ENCODE measurements around the gene IL21. TPM values are rescaled to one million over a fixed set of nuclear protein-coding genes. Genes with fewer than 3 reads are reported as not detected.

IL21 gene
- total RNA-seq, 1 donor from 2014 or later: 95.3 TPM

GRCh38 chr4:122622400-122622799, 1.5 kb upstream of the IL21 start:
- Mint-ChIP-seq H3K9me3 (peaks cover 12% of the 10 kb centered on the region), H3K4me3 (peak overlapping the region; percentile 16), H3K36me3 (ENCODE audit: low read depth) (peaks cover 55% of the 10 kb centered on the region), H3K27ac (peak overlapping the region; percentile 9), H3K27me3 (no peaks in the 10 kb centered on the region), H3K4me1 (peaks cover 38% of the 10 kb centered on the region)
- intact Hi-C loops (cut with micrococcal nuclease): loop anchor here (5.0 kb wide), 1 partner anchor 205 kb away; the partner anchor contains the start of gene FGF2
- DNase-seq: no peak

DNA sequence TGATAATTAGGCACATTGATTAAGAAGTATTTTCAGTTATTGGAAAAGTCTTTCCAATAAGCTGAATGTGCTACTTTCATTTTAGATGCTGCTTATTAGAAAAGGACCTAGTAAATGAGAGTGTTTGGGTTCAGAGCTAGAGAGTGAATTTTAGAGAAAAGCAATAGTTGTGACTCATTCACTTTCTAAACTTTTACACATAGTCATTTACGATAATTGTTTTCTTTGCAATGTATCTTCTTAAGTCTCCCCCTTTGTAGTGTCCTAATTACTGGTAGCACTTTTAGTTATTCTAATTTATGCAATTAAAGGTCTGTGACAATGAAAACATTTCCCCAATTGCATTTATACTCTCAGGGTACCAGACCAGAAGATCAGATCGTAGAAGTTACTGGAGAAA, 1.3 kb downstream of the IL21 start:
- peak overlapping the region; percentile 89 for H3K4me3 Mint-ChIP-seq
- no peaks in the 10 kb centered on the region for H3K27me3 Mint-ChIP-seq
- H3K4me1 Mint-ChIP-seq: peaks cover 50% of the 10 kb centered on the region
- peak; percentile 46 for DNase-seq
- intact Hi-C loops (cut with micrococcal nuclease): loop anchor here (2.0 to 5.0 kb wide), 2 partner anchors 17 to 208 kb away; partner anchors contain the start of gene FGF2
- peaks cover 59% of the 10 kb centered on the region for H3K36me3 Mint-ChIP-seq (ENCODE audit: low read depth)
- peaks cover 12% of the 10 kb centered on the region for H3K9me3 Mint-ChIP-seq
- H3K27ac Mint-ChIP-seq: peak overlapping the region; percentile 88

- Mint-ChIP-seq H3K27me3 (no peaks in the 10 kb centered on the region), H3K36me3 (ENCODE audit: low read depth) (peaks cover 52% of the 10 kb centered on the region)
Observed at GRCh38 chr4:122617597-122618593, 3.0 kb downstream of the IL21 start.

DNA sequence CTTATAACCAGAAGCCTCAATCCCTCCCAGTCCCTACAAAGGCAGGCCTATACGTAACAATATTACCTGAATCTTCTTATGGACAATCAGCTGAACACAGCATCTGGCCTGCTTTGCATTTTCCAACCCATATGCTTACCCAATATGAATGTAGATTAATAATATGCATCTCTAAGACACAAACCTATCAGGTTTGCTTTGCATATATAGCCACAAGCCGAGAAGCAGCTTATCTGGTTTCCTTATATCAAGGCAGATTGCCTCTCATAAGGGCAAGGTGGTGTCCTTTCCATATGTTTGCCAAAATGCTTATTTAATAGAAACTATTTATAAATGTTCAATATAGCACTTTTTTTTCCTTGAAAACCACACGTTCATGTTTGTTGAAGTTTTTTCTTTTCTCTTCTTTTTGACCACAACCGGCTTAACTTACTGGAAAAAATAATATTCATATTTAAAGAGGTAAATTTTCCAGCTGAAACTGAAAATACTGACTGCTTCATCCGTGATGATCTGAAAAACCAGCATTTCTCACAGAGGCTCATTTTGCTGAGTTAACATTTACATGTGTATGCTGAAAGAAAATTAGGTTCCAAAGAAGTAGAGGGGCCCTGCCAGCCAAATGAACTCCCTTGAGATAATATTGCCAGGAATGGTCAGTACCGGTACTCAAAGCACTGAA, 3.8 kb downstream of the IL21 start:
- DNase-seq: peak; percentile 57
- peak overlapping the region; percentile 91 for H3K27ac Mint-ChIP-seq
- no peaks in the 10 kb centered on the region for H3K27me3 Mint-ChIP-seq
- H3K9me3 Mint-ChIP-seq: peaks cover 12% of the 10 kb centered on the region
- H3K36me3 Mint-ChIP-seq (ENCODE audit: low read depth): peaks cover 52% of the 10 kb centered on the region
- peaks cover 46% of the 10 kb centered on the region for H3K4me1 Mint-ChIP-seq
- H3K4me3 Mint-ChIP-seq: peak overlapping the region; percentile 89
- intact Hi-C loops (cut with micrococcal nuclease): loop anchor here (1.0 to 2.0 kb wide), 7 partner anchors 11 to 94 kb away; no protein-coding TSS in a partner anchor

More at GRCh38 chr4:122617597-122618593, 3.0 kb downstream of the IL21 start:
- H3K9me3 Mint-ChIP-seq: peaks cover 12% of the 10 kb centered on the region
- peak overlapping the region; percentile 91 for H3K27ac Mint-ChIP-seq
- H3K4me3 Mint-ChIP-seq: peak overlapping the region; percentile 89
- peak; percentile 58 for DNase-seq
- intact Hi-C loops (cut with micrococcal nuclease): loop anchor here (1.0 to 2.0 kb wide), 7 partner anchors 12 to 93 kb away; no protein-coding TSS in a partner anchor
- H3K4me1 Mint-ChIP-seq: peaks cover 50% of the 10 kb centered on the region

DNA sequence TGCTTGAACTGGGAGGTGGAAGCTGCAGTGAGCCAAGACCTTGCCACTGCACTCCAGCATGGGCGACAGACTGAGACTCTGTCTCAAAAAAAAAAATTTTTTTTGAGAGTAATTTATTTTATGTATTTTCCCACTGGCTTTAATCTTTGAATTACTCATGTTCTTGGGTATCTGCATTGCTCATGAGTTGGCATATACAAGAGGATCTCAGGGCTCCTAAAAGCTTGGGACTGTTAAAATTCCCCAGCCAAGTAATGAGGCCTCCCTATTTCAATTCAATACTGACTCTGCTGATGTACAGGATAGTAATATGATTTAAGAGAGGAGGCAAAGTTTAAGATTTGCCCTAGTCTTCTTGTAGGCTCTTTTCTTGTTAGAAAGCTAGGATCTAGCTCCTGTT, 6.2 kb downstream of the IL21 start:
- DNase-seq: no peak
- intact Hi-C loops (cut with micrococcal nuclease): no loop called here
- Mint-ChIP-seq H3K27me3 (no peaks in the 10 kb centered on the region), H3K9me3 (peaks cover 4% of the 10 kb centered on the region), H3K4me3 (no peak overlapping the region), H3K4me1 (peaks cover 35% of the 10 kb centered on the region), H3K36me3 (ENCODE audit: low read depth) (peaks cover 35% of the 10 kb centered on the region), H3K27ac (no peak overlapping the region)

DNA sequence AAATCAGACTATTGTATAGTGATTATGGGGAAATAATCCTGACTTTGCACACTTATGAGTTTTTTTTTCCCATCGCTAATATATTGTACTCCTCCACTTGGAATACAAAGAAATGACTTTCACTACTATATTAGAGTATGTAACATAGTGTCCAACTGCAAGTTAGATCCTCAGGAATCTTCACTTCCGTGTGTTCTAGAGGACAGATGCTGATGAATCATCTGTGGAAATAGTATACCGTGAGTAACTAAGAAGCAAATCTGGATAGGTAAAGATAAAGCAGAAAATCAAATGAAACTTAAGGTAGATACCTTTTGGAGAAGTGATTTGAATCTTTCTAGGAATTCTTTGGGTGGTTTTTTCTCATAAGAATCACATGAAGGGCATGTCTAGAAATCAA, 8.3 kb downstream of the IL21 start:
- no peak for DNase-seq
- peaks cover 22% of the 10 kb centered on the region for H3K36me3 Mint-ChIP-seq (ENCODE audit: low read depth)
- H3K4me1 Mint-ChIP-seq: peaks cover 23% of the 10 kb centered on the region
- H3K4me3 Mint-ChIP-seq: no peak overlapping the region
- peaks cover under 1% of the 10 kb centered on the region for H3K9me3 Mint-ChIP-seq
- no peak overlapping the region for H3K27ac Mint-ChIP-seq
- intact Hi-C loops (cut with micrococcal nuclease): no loop called here
- no peaks in the 10 kb centered on the region for H3K27me3 Mint-ChIP-seq

DNA sequence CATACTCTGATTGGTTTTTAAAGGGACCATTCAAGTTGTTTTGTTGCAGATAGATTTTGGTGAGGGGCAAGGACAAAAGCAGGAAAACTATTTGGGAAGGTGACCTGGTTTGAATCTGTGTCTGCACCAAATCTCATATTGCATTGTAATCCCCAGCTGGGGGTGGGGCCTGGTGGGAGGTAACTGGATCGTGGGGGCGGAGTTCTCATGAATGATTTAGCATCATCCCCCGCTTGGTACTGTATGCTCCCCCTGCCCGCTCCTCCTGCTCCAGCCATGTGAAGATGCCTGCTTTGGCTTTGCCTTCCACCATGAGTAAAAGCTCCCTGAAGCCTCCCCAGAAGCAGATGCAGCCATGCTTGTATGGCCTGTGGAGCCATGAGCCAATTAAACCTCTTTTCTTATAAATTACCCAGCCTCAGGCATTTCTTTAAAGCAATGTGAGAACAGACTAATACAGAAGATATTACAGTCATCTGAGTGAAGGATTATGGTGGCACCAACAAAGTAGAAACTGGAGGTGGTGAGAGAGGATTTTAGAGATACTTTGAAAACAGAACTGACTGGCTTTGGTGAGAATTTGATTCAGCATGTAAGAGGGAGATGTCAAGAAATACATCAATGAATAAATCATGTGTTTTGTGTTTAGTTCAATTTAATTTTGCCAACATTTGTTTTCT, 14.4 kb downstream of the IL21 start:
- Mint-ChIP-seq H3K9me3 (peaks cover 6% of the 10 kb centered on the region), H3K4me1 (peaks cover 28% of the 10 kb centered on the region), H3K4me3 (no peak overlapping the region), H3K36me3 (ENCODE audit: low read depth) (peaks cover 7% of the 10 kb centered on the region), H3K27ac (peak overlapping the region; percentile 26), H3K27me3 (no peaks in the 10 kb centered on the region)
- peak; percentile 48 for DNase-seq
- intact Hi-C loops (cut with micrococcal nuclease): loop anchor here (1.0 kb wide), 2 partner anchors 11 to 158 kb away; no protein-coding TSS in a partner anchor

GRCh38 chr4:122604146-122604545, 16.7 kb downstream of the IL21 start:
- peaks cover 28% of the 10 kb centered on the region for H3K4me1 Mint-ChIP-seq
- H3K27me3 Mint-ChIP-seq: no peaks in the 10 kb centered on the region
- intact Hi-C loops (cut with micrococcal nuclease): loop anchor here (5.0 kb wide), 1 partner anchor 223 kb away; the partner anchor contains the start of gene FGF2
- H3K27ac Mint-ChIP-seq: no peak overlapping the region
- H3K4me3 Mint-ChIP-seq: no peak overlapping the region
- H3K9me3 Mint-ChIP-seq: peaks cover 9% of the 10 kb centered on the region
- peak; percentile 26 for DNase-seq
- peaks cover 8% of the 10 kb centered on the region for H3K36me3 Mint-ChIP-seq (ENCODE audit: low read depth)

GRCh38 chr4:122603156-122603574, 17.7 kb downstream of the IL21 start:
- peaks cover 10% of the 10 kb centered on the region for H3K9me3 Mint-ChIP-seq
- no peaks in the 10 kb centered on the region for H3K27me3 Mint-ChIP-seq
- intact Hi-C loops (cut with micrococcal nuclease): loop anchor here (2.0 to 5.0 kb wide), 3 partner anchors 18 to 224 kb away; partner anchors contain the start of genes FGF2 and IL21
- peak overlapping the region; percentile 63 for H3K27ac Mint-ChIP-seq
- peaks cover 9% of the 10 kb centered on the region for H3K36me3 Mint-ChIP-seq (ENCODE audit: low read depth)
- peak; percentile 56 for DNase-seq
- no peak overlapping the region for H3K4me3 Mint-ChIP-seq
- H3K4me1 Mint-ChIP-seq: peaks cover 28% of the 10 kb centered on the region

DNA sequence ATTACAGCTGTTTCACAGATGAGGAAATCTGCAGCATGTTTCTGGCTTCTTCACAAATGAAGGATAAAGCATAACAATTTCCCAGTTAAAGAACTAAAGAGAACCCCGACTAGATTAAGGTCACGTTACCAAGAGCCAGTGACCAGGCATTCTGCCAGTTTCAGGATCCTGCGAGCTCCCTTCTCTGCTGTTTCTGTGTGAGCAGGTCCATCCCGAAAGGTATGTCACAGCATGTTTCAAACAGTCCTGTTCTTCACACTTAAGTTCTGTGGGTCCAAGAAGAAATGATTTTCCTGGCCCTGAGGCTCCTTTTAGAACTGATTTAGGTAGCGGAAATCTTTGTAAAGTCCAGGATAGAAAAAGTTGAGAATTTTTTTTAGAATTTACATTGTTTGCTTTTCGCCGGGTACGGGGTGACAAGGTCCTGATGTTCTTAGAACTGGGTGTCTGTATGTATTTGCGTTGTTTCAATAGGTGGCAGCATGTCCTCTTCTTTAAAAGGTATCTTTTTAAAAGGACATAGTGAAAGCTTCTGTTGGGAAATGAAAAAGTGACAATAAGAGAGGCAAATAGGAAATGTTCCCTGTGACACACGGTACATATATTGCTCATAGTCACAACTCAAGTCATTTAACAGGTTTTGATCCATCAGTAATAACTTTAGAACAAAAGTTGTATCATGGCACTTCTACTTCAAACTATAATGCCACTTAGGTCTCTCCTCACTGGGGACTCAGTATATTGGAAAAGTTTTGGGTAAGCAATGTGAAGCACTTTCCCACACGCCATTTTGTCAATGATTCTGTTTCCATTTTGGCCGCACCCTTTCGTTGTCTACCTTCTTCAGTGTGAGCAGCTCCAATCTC, 18.4 kb downstream of the IL21 start:
- Mint-ChIP-seq H3K36me3 (ENCODE audit: low read depth) (peaks cover 9% of the 10 kb centered on the region), H3K9me3 (peaks cover 10% of the 10 kb centered on the region), H3K4me3 (peak overlapping the region; percentile 72), H3K4me1 (peaks cover 28% of the 10 kb centered on the region), H3K27ac (peak overlapping the region; percentile 77), H3K27me3 (no peaks in the 10 kb centered on the region)
- peak; percentile 73 for DNase-seq
- intact Hi-C loops (cut with micrococcal nuclease): loop anchor here (1.0 to 5.0 kb wide), 7 partner anchors 18 to 329 kb away; partner anchors contain the start of genes BBS12, FGF2 and IL21

GRCh38 chr4:122591196-122591595, 29.7 kb downstream of the IL21 start:
- Mint-ChIP-seq H3K4me3 (no peak overlapping the region), H3K27me3 (no peaks in the 10 kb centered on the region), H3K36me3 (ENCODE audit: low read depth) (peaks cover 1% of the 10 kb centered on the region), H3K9me3 (peaks cover 9% of the 10 kb centered on the region), H3K27ac (no peak overlapping the region), H3K4me1 (peaks cover 17% of the 10 kb centered on the region)
- no peak for DNase-seq
- intact Hi-C loops (cut with micrococcal nuclease): no loop called here

DNA sequence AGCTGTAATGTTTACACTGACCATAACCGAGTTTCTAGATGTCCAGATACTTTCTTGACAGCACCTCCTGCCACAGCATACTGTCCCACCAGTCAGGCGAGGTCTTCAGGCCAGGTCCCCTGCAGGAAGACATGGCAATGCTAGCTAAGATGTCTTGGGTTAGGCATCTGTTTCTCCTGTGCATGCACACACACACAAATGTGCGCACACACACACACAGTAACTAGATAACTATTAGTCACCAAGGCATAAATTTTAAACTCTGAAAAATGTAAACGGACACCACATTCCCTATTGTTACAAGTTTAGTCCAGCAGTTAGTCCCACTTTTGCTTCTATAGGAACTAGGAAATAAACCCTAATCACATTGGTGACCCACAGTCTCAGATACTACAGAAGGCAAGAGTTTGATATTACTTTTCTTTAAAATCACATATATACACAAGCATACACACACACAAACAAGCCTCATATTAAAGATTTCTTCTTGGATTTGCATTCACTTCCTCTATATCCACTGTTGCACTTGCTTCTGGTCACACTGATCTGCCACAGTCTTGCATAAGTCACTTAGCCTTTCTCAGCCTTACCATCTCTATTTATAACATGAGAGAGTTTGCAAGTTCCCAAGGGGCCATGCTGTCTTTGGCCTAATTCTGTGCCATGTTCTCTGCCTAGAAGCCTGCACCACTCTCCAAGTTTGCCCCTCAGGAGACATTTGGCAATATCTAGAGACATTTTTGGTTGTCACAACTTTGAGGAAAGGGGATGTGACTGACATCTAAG, 32.2 kb downstream of the IL21 start:
- Mint-ChIP-seq H3K36me3 (ENCODE audit: low read depth) (peaks cover 4% of the 10 kb centered on the region), H3K9me3 (peaks cover 13% of the 10 kb centered on the region), H3K27me3 (no peaks in the 10 kb centered on the region), H3K4me3 (no peak overlapping the region), H3K27ac (no peak overlapping the region), H3K4me1 (peaks cover 35% of the 10 kb centered on the region)
- intact Hi-C loops (cut with micrococcal nuclease): no loop called here
- DNase-seq: peak; percentile 50
